Activated T-helper 1 cell treated with Interleukin-2 at 50 U/mL for 16 hours (primary cell): Measurements from ENCODE around the gene CCDC9.

Source experiments
- DNase-seq: peaks from one replicate; pipeline ENCODE4 v3.0.0-alpha.2; 2020; ENCODE audit warnings: low read depth

CCDC9 gene

GRCh38 chr19:47255879-47256692 is at the start of gene CCDC9:
Gene CCDC9, plus strand, starts transcription at chr19:47256525. Its CDS starts 1,876 bp downstream, at chr19:47258401.
- peak; percentile 82 for DNase-seq

DNA sequence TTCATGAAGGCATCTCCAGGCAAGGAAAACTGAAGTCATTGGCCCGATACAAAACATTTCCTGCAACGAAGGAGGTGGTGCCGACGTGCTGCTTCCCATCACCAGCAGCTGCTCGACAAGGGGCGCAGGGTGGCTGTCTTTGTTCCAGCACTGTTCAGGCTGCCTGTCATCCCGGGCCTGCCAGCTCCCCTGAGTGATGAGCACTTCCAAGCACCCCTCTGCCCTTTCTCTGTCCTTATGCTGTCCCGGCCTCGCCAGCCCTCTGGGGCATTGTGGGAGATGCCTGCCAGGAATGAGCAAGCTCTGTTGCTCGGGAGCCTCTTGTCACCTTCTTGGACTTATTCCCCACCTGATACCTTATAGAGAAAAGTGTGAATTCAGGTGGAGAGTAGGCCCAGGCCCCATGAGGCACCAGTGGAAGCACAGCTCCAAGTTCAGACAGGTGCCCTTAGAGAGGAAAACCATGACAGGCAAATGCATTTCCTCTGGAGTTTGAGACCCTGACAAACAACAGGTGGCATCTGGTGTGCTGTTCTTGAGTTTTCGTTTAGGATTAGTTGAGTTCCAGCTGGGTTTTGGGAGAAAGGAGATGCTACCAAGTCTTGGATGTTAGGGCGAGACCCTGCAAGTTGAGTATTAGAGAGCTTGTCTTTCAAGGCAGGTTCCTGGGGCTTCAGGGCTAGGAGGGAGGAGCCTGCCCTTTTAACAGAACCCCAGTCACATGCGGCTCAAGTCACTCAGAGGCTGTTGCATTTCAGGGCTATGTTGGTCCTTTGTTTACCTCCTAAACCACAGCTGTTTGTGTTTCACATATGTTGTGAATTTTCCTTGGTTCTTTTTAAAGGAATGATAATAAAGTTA is 46.8 kb upstream of the CCDC9 start:
- no peak for DNase-seq

DNA sequence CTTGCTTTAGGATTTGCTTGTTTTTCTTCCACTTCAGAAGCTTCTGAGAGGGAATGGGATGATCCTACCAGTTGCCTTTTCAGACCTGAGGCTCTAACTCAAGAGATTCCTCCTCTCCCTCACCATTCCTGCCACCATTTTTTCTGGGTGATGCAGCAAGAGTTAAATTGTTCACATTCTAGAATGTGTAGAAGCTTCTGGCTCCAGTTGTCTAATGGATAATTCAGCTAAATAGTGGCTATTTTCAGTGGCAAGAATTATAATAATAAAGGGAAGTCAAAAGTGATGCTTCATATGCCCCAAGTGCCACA is 46.2 kb upstream of the CCDC9 start:
- DNase-seq: no peak

GRCh38 chr19:47210689-47211316 is 45.5 kb upstream of the CCDC9 start:
- DNase-seq: peak; percentile 54

DNA sequence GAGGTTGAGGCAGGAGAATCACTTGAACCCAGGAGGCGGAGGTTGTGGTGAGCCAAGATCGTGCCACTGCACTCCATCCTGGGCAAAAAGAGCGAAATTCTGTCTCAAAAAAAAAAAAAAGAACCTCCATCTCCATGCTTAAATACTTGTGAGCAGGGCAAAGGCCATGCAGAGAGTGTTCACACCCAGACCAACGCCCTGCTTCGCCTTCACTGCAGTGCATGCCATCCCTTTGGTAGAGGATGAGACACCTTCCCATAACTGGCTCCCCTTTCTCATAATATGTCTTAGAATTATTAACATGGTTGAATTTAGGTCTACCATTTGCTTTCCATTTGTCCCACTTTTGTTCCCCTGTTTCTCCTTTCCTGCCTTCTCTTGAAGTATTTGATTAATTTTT is 40.7 kb upstream of the CCDC9 start:
- no peak for DNase-seq

GRCh38 chr19:47221080-47221841 is 35.1 kb upstream of the CCDC9 start:
- no peak for DNase-seq

- no peak for DNase-seq
Observed at GRCh38 chr19:47221890-47222289, 34.4 kb upstream of the CCDC9 start.

DNA sequence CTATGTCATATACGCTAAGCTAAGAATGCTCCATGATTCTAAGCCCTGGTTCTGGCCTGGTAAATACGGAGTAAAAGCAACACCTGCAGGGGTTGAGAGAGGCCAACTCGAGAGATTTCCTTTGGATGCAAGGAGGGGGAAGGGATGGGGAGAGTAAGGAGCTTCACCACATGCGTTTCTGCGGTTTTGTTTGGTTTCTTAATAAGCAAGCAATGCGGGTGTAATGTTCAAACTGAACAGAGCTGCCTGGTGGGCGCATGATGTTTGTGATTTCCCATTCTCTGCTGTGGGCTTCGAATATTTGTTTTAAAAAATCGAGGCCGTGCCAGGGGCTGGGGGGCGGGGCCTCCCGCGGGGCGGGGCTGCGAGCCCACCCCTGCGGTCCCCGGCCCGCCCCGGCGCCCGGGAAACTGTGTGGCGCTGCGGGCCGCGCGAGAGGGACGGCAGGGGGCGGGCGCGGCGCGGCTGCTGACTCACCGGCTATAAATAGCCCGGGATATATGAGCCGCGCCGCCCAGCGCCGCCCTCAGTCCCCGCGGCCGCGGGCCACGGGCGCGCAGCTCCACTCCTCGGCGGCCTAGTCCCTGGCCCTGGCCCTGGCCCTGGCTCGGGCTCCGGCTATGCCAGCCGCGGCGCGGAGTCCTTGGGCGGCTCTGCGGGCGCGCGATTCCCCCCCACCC is 30.4 kb upstream of the CCDC9 start:
- DNase-seq: peak; percentile 82

DNA sequence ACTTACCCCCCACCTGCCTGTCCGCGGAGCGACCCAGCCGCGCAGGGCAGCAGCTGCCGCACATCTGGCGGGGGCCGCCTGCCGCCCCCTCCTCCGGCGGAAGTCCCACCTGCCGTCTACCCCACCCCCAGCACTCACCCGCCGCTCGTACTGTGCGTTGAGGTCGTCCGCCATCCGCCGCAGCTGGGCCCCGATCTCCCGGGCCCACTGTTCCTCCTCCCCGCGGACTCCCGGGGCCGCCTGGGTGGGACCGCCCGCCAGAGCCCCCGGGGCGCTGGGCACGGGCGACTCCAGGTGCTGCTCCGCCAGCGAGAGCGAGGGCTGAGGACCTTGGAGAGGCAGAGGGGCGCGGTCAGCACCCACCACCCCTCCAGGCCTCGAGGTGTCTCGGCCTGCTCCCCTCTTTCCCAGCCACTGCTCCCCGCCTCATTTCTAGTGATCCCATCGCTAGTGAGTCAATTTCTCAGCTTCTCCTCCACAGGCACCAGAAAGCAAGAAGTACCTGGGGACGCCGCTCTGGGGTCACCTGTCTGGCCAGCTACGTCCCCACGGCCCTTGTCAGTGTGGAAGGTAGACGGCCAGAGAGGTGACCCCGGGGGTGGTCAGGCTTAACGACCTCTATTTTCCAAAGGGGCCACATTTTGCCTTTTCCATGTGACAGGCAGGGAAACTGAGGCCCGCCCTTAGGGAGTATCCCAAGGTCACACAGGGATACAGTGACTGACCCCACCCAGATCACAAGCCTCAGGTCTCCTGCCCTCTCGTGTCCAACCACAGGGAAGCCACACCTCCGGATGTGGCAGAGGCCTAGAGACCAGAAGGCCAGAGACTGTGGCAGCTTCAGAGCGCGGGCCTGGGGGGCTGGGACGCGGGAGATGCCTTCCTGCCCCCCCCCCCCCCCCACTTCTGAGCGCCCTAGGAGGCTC is 29.6 kb upstream of the CCDC9 start:
- no peak for DNase-seq

GRCh38 chr19:47227352-47228167 is 28.8 kb upstream of the CCDC9 start:
- no peak for DNase-seq

GRCh38 chr19:47228168-47228936 is 28.0 kb upstream of the CCDC9 start:
- DNase-seq: no peak

- DNase-seq: no peak
Observed at GRCh38 chr19:47228937-47229675, 27.2 kb upstream of the CCDC9 start.

GRCh38 chr19:47229676-47230053 is 26.7 kb upstream of the CCDC9 start:
- no peak for DNase-seq

- DNase-seq: peak; percentile 75
Observed at GRCh38 chr19:47230054-47230920, 26.0 kb upstream of the CCDC9 start.

DNA sequence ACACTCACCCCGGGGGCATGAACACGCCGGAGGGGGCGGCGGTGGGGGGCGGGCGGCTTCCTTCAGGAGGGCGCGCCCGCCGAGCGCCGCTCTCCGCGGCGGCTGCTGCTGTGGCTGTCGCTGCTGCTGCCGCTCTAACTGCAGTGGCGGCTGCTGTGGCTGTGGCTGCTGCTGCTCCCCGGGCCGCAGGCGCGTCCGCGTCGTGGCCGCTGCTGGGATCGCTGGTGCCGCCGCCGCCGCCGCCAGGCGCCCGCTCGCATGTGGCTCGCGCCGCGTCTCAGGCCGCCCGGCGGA is 25.5 kb upstream of the CCDC9 start, which contains the start of gene BBC3:
Gene BBC3, minus strand, starts transcription at position 279 of the 294 bp plus-strand sequence. CDS start 2,768 bp downstream, outside the sequence.
- no peak for DNase-seq

GRCh38 chr19:47231215-47232054 is 24.9 kb upstream of the CCDC9 start:
- DNase-seq: peak; percentile 86
